Measurements from ENCODE around the gene LIMCH1.
"Not testable (repeated sequence)": the region's sequence is repeated elsewhere in the genome, so short reads cannot be mapped to it uniquely, and the experiment has no call there.

Gene LIMCH1

GRCh38 chr4:41722181-41722580 lies 184.2 kb downstream of the LIMCH1 start:
- DNase-seq (ENCODE audit: low read depth in 1 of 2, low spot score in 1 of 2) = no peak

- DNase-seq (ENCODE audit: low read depth in 1 of 2, low spot score in 1 of 2) = no peak
Measured at GRCh38 chr4:41723286-41723685, 185.3 kb downstream of the LIMCH1 start.

- no peak for DNase-seq (ENCODE audit: low read depth in 1 of 2, low spot score in 1 of 2)
Measured at GRCh38 chr4:41725254-41725653, 187.3 kb downstream of the LIMCH1 start.

GRCh38 chr4:41727861-41728572 lies 190.1 kb downstream of the LIMCH1 start:
- DNase-seq (ENCODE audit: low read depth in 1 of 2, low spot score in 1 of 2) = no peak

DNA sequence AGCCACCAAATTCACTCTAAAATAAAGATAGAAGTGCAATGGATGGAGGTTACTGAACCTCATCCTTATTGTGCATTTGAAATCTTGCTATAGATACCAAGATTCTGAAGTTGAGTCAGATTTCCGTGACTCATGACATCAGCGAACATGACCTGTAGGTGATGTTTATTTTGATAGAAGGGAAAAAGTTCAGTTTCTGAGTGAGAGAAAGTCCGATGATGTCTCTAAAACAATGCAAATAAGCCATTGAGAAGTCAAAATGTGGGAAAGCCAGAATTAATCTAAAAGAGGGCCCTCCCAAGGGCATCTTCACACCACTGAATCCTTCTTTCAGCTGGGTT lies 190.6 kb downstream of the LIMCH1 start:
- DNase-seq (ENCODE audit: low read depth in 1 of 2, low spot score in 1 of 2) = no peak

GRCh38 chr4:41731569-41732126 lies 193.7 kb downstream of the LIMCH1 start:
- DNase-seq (ENCODE audit: low read depth in 1 of 2, low spot score in 1 of 2) = no peak

DNA sequence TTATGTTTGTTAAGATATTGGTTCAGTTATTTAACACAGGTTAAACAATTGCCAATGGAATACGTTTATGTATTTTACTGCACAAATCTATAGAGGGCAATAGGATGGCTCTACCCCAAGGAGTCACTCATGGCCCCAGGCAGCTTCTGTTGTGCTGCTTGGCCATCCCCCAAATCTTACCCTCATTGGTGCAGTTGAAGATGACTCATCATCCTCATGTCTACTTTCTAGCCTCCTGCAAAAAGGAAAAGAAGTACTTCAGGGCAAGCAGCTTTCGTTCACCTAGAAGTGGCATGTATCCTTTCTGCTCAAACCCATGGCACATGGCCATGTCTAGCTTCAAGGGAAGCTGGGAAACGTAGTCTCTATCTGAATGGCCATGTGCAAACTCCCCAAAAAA lies 196.4 kb downstream of the LIMCH1 start:
- DNase-seq (ENCODE audit: low read depth in 1 of 2, low spot score in 1 of 2) = no peak

GRCh38 chr4:41737491-41737890 lies 199.5 kb downstream of the LIMCH1 start:
- DNase-seq (ENCODE audit: low read depth in 1 of 2, low spot score in 1 of 2) = not testable (repeated sequence)

GRCh38 chr4:41741354-41741753 lies 203.4 kb downstream of the LIMCH1 start:
- no peak for DNase-seq (ENCODE audit: low read depth in 1 of 2, low spot score in 1 of 2)

- no peak for DNase-seq (ENCODE audit: low read depth in 1 of 2, low spot score in 1 of 2)
Measured at GRCh38 chr4:41744572-41745291, 206.8 kb downstream of the LIMCH1 start.

DNA sequence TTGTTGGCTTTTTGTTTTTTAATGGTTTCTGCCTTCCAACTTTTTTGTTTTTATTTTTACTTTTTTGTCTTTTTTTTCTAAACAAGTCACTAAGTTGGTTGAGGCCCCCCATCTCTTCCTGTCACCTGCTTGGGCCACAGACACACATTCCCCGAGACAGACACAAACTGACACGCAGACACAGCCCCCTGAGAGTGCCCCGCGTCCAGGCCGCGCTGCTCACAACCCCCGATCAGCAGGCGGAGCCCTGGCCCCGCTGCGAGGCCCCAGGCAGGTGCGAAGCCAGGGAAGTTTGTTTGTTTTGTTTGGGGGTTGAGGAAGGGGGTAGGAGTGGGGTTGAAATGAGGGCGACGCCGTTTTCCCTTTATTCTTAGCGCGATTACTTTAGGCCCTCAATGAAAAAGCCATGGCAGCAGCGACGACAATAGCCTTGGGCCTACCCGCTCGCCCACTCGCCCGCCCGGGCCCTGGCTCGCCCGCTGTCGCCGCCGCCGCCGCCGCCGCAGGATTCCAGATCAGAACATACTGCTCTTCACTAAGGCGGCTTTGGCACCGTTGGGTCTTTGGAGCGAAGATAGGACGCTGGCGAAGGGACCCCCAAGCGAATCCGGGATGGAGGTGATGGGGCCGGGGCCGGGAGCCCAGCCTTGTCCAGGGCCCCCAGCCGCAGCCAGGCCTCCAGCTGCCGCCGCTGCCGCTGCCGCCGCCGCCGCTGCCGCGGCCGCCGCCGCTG lies 207.5 kb downstream of the LIMCH1 start:
- DNase-seq (ENCODE audit: low read depth in 1 of 2, low spot score in 1 of 2) = no peak

GRCh38 chr4:41746025-41746439 lies 208.1 kb downstream of the LIMCH1 start:
- DNase-seq (ENCODE audit: low read depth in 1 of 2, low spot score in 1 of 2) = no peak

DNA sequence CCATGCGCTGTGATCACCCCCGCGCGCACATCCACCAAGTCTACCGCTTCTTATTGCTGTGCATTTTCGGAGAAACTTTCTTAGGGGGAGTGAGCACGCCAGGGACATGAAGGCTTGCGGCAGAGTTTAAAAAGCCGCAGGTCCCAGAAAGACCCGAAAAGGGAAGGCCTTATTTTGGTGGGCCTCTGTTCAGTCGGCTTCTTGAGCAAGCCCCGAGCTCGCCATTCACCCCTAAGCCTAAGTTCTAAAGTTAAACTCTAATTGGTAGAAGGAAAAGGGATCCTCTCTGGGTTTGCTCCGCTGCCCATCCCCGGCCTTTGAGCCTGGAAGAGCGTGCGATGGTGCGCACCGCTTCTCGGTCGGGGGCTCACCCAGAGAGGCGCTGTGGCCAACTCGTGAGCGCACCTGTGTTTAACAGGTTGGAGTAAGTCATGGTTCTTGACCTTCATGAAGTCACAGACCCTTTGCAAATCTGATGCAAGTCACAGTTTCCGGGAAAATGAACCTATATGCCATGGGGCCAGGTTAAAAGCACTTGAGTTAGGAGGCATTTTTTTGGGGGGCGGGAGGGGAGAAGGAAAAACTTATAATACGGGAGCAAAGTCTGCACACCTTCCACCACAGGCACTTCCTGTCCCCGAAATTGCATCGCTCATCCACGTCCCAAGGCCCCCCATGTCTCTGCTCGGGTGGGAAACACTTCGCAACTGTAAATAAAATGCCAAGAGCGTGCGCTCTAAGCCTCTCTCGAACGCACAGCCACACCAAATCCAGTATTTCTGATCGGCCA lies 208.7 kb downstream of the LIMCH1 start:
- no peak for DNase-seq (ENCODE audit: low read depth in 1 of 2, low spot score in 1 of 2)

DNA sequence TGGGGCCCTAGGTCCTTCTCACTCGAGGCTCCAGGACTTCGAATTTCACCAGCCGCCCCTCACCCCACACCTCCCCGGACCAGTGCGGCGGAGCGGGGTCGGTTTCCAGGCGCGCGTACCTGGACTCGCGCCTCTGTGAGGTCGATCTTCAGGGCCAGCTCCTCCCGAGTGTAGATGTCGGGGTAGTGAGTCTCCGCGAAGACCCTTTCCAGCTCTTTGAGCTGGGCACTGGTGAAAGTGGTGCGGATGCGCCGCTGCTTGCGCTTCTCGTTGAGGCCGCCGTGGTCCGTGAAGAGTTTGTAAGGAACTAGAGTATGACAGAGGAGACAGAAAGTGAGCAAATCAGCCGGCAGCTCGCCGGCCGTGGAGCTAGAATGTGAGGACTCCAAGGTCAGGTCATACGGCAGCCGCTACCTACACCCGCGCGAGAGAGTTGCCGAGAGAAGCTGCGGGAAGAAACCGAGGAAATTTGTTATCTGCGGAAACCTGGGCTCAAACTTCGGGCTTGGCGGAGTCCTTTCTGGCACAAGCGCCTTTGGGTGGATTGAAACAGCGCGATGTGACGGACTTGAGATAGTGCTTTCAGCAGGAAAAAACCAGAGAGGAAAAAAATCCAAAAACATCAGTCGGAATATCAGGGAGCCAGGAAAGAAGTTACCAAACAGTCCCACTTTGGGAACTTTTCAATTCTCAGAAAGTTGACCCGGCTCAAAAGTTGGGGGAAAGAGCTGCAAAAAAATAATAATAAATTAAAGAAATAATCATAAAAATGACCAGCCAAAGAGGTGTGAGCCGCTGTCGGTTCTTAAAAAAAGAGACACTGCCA lies 209.5 kb downstream of the LIMCH1 start:
- DNase-seq (ENCODE audit: low read depth in 1 of 2, low spot score in 1 of 2) = no peak

DNA sequence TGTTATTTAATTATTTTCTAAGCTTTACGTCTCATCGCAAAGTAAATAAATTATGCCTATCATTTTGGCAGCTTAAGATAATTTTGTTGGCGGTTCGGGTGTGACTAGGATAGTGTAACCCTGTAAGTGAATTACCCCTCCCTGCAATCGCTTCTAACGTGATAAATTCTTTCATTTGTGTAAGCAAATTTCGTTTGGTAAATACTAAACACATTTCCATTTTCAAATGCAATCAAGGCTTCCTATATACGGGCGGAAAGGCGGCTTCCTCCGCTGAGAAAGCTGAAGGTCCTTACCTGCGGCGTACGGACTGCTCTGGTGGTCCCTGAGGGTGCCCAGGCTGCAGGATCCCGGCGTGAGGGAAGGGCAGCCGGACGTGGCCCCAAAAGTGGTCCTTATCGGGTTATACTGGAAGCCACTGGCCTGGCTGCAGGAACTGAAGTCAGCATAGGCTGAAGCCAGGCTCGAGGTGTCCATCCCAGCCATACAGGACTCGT lies 210.2 kb downstream of the LIMCH1 start:
- no peak for DNase-seq (ENCODE audit: low read depth in 1 of 2, low spot score in 1 of 2)

- no peak for DNase-seq (ENCODE audit: low read depth in 1 of 2, low spot score in 1 of 2)
Measured at GRCh38 chr4:41748571-41749475, 210.9 kb downstream of the LIMCH1 start, which contains the start of gene PHOX2B. Gene PHOX2B (minus strand): TSS chr4:41748725. CDS start chr4:41748610, 115 bp downstream.

GRCh38 chr4:41749631-41750039 lies 211.7 kb downstream of the LIMCH1 start:
- DNase-seq (ENCODE audit: low read depth in 1 of 2, low spot score in 1 of 2) = no peak

Measured in activated T-helper 1 cell treated with anti-CD3 and anti-CD28 coated beads, Interleukin-2, amount 50 U/mL, for 16 hours (primary cell).